Cardiac muscle cell (in vitro differentiated cells and primary cell): ENCODE measurements around the gene AIMP1. TPM values are rescaled to one million over a fixed set of nuclear protein-coding genes. Genes with fewer than 3 reads are reported as not detected.

Experiments used
- DNase-seq, 2 donors: peaks; one replicate each; pipeline versions ENCODE4 v3.0.0 to v3.0.0-alpha.2; 2010 to 2017; ENCODE audit warnings: low read depth in 1 of 2, low spot score in 1 of 2
- H3K27ac ChIP-seq: fragments of 200-600 bp; sonication (generic); 2 replicates; pipeline ENCODE4 v1.5.1; 2016
- H3K27me3 ChIP-seq: fragments of 200-600 bp; sonication (generic); 2 replicates; pipeline ENCODE4 v1.6.0; 2016; ENCODE audit warnings: control low read depth
- H3K36me3 ChIP-seq: fragments of 200-600 bp; sonication (generic); 2 replicates; pipeline ENCODE4 v1.5.1; 2016; ENCODE audit warnings: control low read depth
- H3K4me1 ChIP-seq: fragments of 200-600 bp; sonication (generic); 2 replicates; pipeline ENCODE4 v1.8.1; 2017; ENCODE audit warnings: low read depth, mild to moderate bottlenecking, mixed run types
- H3K4me3 ChIP-seq: fragments of 200-600 bp; sonication (generic); 2 replicates; pipeline ENCODE4 v1.5.1; 2016; ENCODE audit warnings: mild to moderate bottlenecking
- H3K9me3 ChIP-seq: fragments of 200-600 bp; sonication (generic); 2 replicates; pipeline ENCODE4 v1.5.1; 2017; ENCODE audit warnings: low read depth, mild to moderate bottlenecking, control low read depth
- polyA plus RNA-seq: library from polyadenylated mRNA; unstranded; fragments of >200 nt; fragmentation: Nextera tagmentation; extraction: Ambion mirVana; gene quantifications from 2 replicates; pipeline ENCODE4 v1.2.1, GENCODE V29; 2016
- total RNA-seq: library from RNA; depleted of rRNA; stranded (reverse); fragments of >200 nt; gene quantifications from 2 replicates; pipeline ENCODE4 v1.2.3, GENCODE V29; 2016
- TF ChIP-seq, protein P1 (sequence below): IDR thresholded peaks from 2 replicates; pipeline ENCODE4 v1.5.1; 2012; ENCODE audit warnings: low read depth, mild to moderate bottlenecking, low read length

Gene AIMP1
- total and polyA plus RNA-seq, 2 experiments from 2014 or later = 19.7 to 49.1 TPM

DNA sequence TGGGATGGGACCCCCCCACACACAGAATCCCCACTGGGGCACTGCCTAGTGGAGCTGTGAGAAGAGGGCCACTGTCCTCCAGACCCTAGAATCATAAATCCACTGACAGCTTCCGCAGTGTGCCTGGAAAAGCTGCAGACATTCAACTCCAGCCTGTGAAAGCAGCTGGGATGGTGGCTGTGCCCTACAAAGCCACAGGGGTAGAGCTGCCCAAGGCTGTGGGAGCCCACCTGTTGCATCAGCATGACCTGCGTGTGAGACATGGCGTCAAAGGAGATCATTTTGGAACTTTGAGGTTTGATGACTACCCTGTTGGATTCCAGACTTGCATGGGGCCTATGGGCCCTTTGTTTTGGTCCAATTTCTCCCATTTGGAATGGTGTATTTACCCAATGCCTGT lies 22.3 kb downstream of the AIMP1 start:
- H3K27ac ChIP-seq = no peak overlapping the region
- no peaks in the 10 kb centered on the region for H3K9me3 ChIP-seq
- TF ChIP-seq, protein P1, sequence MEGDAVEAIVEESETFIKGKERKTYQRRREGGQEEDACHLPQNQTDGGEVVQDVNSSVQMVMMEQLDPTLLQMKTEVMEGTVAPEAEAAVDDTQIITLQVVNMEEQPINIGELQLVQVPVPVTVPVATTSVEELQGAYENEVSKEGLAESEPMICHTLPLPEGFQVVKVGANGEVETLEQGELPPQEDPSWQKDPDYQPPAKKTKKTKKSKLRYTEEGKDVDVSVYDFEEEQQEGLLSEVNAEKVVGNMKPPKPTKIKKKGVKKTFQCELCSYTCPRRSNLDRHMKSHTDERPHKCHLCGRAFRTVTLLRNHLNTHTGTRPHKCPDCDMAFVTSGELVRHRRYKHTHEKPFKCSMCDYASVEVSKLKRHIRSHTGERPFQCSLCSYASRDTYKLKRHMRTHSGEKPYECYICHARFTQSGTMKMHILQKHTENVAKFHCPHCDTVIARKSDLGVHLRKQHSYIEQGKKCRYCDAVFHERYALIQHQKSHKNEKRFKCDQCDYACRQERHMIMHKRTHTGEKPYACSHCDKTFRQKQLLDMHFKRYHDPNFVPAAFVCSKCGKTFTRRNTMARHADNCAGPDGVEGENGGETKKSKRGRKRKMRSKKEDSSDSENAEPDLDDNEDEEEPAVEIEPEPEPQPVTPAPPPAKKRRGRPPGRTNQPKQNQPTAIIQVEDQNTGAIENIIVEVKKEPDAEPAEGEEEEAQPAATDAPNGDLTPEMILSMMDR = no peak
- H3K36me3 ChIP-seq = peaks cover 22% of the 10 kb centered on the region
- no peaks in the 10 kb centered on the region for H3K27me3 ChIP-seq
- no peak overlapping the region for H3K4me3 ChIP-seq
- no peaks in the 10 kb centered on the region for H3K4me1 ChIP-seq
- no peak for DNase-seq

DNA sequence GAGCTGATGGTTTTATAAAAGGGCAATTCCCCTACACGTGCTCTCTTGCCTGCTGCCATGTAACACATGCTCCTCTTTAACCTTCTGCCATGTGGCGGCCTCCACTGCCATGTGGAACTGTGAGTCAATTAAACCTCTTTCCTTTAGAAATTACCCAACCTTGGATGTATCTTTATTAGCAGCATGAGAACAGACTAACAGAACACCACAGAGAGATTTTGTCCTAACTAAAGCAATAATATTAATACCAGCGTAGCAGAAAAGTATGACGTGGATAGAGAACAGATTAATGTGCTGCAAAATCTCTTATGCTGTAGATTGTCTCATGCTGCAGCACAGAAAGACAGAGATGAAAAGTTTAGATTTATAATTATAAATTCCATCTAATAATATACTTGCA lies 23.1 kb downstream of the AIMP1 start:
- DNase-seq = no peak
- TF ChIP-seq, protein P1 = no peak
- Histone ChIP-seq H3K4me1 (peaks cover 4% of the 10 kb centered on the region), H3K9me3 (no peaks in the 10 kb centered on the region), H3K36me3 (peaks cover 22% of the 10 kb centered on the region), H3K27me3 (no peaks in the 10 kb centered on the region), H3K27ac (no peak overlapping the region), H3K4me3 (no peak overlapping the region)

DNA sequence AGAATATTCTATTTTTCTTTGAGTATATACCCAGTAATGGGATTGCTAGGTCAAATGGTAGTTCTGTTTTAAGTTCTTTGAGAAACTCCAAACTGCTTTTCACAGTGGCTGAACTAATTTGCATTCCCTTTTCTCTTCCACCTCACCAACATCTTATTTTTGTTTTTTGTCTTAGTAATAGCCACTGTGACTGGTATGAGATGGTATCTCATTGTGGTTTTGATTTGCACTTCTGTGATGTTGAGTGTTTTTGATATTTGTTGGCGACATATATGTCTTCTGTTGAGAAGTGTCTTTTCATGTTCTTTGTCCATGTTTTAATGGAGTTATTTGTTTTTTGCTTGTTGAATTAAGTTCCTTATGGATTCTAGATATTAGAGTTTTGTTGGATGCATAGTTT lies 24.4 kb downstream of the AIMP1 start:
- Histone ChIP-seq H3K4me3 (no peak overlapping the region), H3K4me1 (peaks cover 11% of the 10 kb centered on the region), H3K27me3 (no peaks in the 10 kb centered on the region), H3K9me3 (no peaks in the 10 kb centered on the region), H3K27ac (no peak overlapping the region), H3K36me3 (peaks cover 18% of the 10 kb centered on the region)
- TF ChIP-seq, protein P1 = no peak
- no peak for DNase-seq

DNA sequence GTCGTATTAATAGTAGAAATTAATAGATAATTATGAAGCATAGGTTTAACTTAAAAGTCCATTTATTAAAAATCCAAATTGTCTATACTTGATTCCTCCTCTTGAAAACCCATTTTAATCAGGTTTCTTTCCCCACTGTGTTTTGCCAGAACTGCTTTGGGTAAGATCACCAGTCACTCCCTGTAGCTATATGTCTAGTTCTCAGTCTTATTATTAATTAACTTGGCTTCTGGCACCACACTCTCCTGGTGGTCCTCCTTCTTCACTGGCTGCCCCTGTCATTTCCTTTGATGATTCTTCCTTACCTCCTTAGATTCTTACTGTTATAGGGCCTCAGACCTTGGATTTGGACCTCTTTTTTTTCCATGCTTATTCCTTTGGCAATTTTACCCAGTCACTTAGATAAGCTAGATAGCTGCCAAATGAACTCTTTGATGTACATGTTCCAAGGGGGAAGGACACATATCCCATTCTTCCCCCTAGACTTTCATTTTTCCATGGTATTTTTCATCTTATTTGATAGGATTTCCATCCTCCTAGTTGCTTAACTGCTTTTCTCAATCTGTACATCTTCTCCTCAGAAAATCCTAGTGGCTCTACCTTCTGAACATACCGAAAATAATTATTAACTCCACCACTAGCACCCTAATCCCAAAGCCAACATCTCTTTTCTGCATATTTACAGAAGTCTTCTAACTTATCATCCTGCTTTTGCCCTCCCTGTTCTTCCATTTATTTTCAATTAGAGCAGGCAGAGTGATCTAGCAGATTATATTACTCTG lies 27.7 kb downstream of the AIMP1 start:
- TF ChIP-seq, protein P1 = no peak
- no peaks in the 10 kb centered on the region for H3K27me3 ChIP-seq
- peaks cover 11% of the 10 kb centered on the region for H3K4me1 ChIP-seq
- DNase-seq = no peak
- peaks cover 18% of the 10 kb centered on the region for H3K36me3 ChIP-seq
- H3K27ac ChIP-seq = no peak overlapping the region
- H3K4me3 ChIP-seq = no peak overlapping the region
- no peaks in the 10 kb centered on the region for H3K9me3 ChIP-seq

DNA sequence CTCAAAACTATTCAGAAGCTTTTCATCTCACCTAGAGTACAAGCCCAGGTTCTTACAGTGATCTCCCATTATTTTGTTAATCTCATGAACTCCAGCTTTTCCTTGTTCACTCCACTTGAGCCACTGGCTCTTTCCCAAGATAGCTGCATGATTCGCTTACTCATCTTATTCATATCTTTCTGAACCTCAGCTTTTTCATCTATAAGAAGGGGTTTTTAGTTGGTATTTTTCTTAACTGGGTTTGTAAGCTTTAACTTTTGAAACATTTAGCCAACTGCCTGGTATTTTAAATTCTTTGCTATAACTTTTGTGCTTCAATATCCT lies 28.3 kb downstream of the AIMP1 start:
- Histone ChIP-seq H3K27me3 (no peaks in the 10 kb centered on the region), H3K9me3 (no peaks in the 10 kb centered on the region), H3K27ac (no peak overlapping the region), H3K4me3 (no peak overlapping the region), H3K4me1 (peaks cover 11% of the 10 kb centered on the region), H3K36me3 (peaks cover 17% of the 10 kb centered on the region)
- peak in 1 of 2 donors; percentile 60 for DNase-seq
- TF ChIP-seq, protein P1 = no peak
